Stimulated activated CD4-positive, alpha-beta T cell treated with anti-CD3 and anti-CD28 coated beads, Interleukin-1b, Interleukin-23, amount 100 ng/mL, for 1 hour (primary cell): ENCODE results near the gene FAT1.
A peak's percentile ranks its signal among the peaks of the same experiment; 100 is the strongest.

Experiments
- DNase-seq, 2 donors: peaks; one replicate each; pipeline ENCODE4 v3.0.0-alpha.2; 2020; ENCODE audit warnings: low read depth in 2 of 2

The FAT1 gene

DNA sequence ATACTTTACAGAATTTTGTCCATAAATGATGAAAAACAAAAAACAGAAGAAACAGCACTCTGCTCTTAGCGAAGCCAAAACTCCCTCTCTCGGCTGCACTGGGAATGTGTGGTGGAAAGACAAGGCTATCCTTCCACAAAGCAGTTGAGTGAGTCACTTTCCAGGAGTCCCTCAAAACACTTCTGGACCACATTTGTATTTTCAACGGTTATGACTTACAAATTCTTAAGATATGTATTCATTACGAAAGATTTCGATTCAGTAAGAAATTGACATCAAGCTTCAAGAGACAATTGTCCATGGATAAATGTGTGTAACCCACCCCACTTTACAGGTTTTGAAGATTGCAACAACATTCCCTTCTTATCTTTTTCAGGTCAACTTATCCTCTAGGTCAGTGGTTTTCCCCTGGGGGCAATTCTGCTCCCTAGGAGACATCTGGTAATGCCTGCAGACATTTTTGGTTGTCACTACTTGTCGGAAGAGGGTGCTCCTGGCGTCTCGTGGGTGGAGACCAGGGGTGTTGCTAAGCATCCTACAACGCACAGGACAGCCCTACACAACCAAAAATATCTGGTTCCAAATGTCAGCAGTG is 101.6 kb downstream of the FAT1 start:
- no peak for DNase-seq

DNA sequence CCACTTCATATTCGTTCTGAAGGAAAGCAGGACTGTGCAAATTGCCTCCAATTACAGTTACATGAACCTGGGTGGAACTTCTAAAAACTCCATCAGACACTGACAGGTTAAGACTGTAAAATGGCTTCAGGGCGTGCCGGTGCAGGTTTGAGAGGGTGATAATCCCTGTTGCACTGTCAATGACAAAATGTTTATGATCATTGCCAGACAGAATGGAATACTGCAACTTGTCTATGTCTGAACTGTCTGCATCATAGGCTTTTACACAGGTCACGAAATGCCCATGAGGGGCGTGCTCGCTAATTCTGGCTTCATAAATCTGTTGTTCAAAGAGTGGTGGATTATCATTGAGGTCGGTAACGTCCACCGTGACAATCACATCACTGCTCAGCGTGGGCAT is 104.6 kb downstream of the FAT1 start:
- no peak for DNase-seq

DNA sequence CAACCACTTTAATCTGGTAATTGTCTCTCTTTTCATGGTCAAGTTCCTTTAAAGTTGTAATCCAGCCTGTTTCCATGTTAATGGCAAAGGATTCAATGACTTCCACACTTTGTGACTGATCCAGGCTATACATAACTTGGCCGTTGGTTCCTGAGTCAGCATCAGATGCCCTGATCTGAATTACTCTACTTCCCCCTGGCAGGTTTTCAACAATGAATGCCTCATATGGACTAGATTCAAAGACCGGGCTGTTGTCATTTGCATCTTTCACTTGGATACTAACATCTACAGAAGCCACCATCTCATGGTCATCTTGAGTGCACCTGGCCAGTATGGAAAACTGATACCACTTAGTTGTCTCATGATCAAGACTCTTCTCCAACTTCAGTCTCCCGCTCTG is 105.7 kb downstream of the FAT1 start:
- DNase-seq: no peak

DNA sequence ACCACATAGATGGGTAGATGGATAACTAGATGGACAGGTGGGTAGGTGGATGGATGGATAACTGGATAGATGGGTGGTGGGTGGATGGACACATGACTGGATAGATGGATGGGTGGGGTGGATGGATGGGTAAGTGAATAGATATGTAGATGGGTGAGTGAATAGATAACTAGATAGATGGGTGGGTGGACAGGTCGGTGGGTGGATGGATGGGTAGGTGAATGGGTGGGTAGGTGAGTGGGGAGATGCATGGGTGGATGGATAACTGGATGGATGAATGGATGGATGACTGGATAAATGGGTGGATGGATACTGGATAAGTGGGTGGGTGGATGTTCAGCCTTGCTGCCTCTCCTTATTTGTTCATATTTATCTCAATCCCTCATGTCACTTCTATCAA is 116.2 kb downstream of the FAT1 start:
- DNase-seq: no peak

DNA sequence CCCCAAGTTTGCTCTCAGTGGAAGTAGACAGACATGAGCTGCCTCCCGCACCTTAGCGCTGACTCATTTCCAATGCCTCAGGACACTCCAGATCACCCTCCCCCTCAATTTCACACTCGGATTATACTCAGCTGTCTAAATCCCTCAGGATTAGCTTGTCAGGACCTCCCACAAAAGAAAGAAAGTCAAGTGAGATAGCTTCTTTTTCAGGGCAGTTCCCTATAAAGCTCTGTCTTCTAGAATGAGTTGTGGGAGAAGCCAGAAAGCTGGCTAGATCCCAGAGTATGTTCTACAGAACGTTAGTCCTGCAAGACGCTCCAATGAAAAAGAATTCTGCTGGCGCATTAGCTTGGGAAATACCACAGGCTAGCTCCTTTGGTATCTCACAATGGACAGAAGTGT is 117.1 kb downstream of the FAT1 start:
- no peak for DNase-seq

DNA sequence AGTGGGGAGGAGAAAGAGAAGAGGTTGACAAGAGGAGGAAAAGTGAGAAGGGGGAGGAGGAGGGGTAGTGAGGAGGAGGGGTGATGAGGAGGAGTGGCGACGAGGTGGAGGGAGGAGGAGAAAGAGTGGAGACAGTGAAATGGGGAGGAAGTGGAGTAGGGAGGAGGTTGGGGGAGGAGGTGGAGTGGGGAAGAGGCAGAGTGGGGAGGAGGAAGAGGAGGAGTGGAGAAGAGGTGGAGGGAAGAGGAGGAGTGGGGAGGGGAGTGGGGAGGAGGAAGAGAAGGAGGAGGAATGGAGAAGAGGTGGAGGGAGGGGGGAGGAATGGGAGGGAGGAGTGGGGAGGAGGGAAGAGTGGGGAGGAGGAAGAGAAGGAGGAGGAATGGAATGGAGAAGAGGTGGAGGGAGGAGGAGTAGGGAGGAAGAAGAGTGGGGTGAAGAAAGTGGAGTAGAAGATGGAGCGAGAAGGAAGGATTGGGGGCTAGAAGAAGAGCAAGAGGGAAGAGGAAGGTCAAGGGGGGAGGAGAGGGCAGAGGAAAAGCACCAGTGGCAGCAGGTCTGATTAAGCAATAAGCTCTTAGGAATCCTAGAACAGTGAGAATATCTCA is 118.3 kb downstream of the FAT1 start:
- no peak for DNase-seq

DNA sequence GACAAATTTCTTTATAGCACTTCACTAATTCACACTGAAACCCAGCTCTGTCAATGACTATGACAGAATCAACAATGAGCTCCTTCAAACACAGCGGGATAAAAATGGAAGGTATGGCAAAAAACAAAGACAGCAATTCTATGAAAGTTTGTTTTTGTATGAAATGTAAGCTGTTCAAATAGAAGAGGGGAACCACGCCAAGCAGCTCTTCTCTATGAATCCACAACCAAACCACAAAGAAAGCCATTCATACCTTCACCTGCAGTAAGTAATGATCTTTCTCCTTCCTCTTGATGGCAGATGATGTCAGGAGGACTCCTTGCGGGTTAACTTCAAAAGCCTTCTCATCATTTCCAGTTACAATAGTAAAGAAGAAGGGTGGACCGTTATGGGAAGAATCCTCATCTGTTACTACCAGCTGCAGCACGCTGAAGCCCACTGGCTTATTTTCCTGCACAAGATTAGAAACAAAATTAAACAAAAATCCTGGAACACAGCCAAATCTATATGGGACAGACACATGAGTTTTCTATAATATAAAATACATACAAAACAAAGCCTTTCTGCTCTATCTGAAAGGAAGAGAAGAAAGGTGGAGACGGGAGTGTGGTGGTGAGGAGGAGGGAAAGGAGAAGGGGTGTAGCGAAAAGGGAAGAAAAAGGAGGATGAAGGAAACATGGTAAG is 119.4 kb downstream of the FAT1 start:
- DNase-seq: no peak

DNA sequence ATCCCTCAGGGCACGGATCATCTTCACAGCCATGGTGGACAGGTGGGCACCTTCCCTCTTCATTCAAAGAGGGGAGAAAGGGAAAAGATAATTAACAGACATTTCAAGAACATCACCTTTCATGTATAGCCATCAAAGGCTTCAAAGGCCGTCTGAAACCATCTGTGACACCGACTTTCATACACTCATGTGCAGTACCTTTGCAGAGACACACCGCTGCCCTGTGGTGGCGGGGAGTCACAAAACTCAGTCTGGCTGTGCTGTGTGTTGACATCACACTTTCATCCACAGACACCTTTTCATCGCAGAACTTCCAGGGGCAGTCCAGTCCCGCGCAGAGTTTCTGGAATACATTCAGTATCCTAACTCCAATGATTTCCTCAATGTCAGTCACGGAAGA is 120.7 kb downstream of the FAT1 start:
- no peak for DNase-seq

DNA sequence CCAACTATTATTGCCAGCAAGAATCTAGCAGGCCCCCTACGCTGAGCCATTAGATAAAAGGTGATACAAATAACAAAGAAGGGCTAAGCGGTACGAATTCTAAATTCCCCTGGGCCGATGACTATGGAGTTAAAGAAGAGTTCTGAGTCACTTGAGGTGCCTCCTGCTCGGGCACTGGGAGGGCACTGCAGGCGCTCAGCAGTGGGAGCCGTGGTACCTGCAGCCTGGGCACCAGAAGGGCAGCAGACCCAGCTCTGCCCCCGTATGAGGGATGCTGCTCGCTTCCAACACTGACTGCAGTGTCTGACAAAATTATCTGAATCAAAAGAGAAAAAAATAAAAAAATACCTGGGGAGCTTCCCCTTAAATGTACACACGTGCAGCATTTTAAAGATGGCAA is 124.2 kb downstream of the FAT1 start:
- DNase-seq: no peak

DNA sequence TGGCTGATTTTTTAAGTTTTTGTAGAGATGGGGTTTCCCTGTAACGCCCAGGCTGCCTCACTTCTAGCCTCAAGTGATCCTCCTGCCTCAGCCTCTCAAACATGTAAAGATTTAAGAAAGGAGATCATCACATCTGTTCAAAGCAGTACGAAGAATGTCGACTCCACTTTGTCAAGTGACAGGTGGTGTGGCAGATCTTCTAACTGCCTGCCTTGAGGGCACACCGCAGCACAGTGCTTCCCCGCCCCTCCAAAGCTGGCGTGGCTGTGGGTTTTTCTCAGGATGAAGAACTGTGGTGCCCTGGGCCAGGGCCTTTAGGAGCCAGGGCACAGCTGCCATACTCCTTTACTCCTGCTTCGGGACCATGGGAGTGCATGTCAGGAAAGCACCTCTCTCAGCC is 125.0 kb downstream of the FAT1 start:
- no peak for DNase-seq

DNA sequence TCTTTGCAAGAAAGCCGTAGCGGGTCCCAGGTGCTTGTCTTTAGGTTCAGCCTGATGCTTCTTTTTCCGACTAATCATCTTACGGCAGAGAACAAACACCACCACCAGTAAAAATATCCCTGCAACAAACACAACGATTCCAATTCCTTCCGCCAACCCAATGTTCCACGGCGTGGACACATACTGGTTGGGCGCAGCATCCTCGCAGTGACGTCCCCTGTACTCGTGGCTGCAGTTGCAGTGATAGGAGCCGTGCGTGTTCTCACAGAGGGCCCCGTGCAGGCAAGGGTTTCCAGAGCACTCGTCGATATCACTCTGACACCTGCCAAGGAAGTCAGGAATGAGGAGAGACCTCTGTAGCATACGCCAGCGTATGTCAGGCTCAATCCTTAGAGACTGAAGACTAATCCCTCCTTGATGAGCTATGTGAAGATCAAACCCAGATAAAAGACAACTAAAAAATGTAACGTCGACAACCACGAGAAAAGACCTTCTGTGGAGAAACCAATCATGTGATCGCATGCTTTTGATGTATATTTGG is 126.7 kb downstream of the FAT1 start:
- DNase-seq: no peak

DNA sequence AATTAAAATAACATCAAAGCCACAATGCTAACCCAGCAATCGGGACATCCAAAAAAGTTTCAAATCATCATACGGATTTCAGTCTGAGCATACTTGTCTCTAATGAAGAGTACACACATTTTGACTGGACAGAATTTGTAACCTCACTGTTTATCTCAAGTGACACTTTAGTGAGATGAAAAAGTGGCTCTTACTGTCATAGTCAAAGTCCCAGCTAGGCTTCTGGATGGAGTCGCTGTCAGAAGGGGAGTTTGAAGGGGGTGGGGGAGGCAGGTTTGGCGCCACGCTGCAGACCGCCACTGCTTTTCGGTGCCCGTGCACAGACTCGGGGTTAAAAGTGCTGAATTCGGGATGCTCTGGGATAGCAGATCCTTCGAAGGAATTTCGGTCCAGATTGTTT is 127.3 kb downstream of the FAT1 start:
- no peak for DNase-seq

DNA sequence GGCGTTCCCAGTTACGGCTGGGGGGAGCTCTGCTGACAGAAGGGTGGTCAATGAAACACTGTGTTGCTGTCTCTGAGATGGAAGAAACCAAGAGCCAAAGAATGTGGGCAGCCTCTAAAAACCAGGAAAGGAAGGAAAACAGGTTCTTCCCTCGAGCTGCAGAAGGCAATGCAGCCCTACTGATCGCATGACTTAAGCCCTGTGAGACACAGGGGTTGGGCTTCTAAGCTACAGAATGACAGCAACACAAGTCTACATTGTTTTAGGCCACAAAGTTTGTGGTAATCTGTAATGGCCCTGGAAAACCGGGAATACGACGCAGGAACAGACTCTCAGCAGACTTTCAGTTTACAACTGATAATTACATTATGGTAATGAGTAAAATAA is 130.1 kb downstream of the FAT1 start:
- no peak for DNase-seq

DNA sequence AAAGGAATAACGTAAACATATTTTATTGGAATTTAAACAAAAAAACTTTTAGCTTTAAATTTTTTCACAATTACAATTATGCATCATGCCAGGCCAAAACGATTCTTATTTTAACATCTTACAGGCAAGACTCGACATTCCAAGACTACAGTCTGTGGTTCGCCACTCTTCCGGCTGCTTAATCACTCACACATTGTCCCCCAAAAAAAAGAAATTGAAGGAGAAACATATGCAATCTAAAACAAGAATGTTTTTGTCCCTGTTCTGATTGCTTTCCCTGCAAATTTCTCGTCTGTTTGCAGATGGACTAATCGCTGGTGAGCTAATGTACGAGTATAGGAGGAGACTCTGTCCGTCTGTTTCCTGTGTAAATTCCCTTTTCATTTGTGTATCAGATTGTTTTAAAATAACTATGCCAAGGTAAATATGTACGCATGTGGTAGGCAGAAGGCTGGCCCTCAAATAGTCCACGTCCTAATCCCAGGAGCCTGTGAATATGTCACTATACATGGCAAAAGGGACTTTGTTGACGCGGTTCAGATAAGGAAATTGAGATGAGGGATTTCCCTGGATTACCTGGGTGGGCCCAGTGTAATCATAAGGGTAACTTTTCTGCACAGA is 130.6 kb downstream of the FAT1 start:
- no peak for DNase-seq

DNA sequence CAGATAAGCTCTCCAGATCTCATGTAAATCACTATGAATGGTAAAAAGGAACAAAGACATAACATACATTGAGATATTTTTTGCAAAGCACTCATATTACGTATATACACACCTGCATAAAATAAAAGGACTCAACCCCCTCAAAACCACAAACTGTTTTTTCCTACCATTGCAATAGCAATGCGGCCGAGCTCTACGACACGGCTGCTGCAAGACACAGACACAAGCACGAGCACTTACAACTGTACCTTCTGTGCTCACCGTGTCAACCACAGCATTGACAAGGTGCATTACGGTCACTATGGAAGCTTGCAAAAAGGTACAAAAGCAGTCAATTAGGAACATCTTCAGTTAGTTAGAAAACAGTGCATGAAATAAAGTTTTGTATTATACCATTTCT is 131.2 kb downstream of the FAT1 start:
- no peak for DNase-seq

DNA sequence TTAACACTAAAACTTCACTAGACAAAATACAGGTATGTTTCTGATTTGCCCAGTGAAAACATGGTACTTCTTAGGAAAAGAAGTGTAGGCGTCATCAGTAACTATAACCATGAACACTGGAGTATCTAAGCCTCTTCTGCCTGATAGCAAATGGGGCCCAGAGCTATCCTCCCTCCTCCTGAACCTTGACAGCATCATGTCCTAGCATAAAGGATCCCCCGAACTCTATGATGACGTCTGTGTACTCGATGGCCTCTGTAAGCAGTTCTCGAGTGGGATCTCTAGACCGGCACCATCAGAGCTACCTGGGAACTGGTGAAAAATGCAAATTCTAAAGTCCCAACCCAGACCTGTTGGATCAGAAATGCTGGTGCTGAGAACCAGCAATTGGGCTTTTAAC is 132.0 kb downstream of the FAT1 start:
- DNase-seq: no peak

DNA sequence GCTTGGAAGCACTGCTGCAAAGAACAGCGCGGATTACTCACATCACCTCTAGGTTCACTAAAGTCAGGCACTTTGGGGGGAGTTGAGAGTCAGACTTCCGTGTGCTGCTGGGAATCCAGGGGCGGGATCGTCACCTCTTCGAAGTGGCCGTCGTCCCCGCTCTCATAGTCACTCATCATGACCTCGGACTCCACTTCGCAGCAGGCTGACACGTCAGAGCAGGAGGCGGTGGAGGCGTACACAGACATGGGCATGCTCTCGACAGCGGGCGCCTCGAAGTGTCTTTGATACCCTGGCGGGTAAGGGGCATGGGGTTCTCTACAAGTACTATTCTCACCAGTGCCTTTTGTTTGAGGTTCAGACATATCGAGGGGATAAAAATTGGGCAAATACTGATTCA is 135.2 kb downstream of the FAT1 start:
- no peak for DNase-seq

DNA sequence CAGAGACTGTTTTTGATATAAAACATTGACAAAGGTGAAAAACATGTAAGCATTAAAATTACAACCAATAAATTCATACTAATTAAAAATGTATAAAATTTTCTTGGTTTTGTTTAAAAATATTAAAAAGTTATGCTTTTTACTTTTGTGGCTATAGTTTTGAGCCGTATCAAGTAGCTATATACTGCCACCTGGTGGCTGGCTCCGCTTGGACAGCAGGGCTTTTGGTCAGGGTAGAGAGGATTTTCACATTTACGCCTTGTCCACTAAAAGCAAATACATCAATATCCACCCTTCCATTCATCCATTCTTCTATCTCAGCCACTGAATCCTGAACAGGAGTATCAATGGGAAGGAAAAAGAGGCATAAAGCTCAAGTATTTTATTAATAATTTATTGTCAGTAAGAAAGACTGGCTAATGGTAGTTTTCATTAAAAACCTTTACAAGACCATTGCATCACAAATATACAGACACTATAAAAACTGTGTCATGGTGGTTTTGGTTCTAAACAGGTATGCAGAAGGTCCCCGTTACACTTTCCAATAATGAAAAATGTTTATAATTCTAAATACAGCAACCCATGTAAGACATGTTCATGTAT is 136.1 kb downstream of the FAT1 start:
- DNase-seq: peak in 1 of 2 donors; percentile 21

DNA sequence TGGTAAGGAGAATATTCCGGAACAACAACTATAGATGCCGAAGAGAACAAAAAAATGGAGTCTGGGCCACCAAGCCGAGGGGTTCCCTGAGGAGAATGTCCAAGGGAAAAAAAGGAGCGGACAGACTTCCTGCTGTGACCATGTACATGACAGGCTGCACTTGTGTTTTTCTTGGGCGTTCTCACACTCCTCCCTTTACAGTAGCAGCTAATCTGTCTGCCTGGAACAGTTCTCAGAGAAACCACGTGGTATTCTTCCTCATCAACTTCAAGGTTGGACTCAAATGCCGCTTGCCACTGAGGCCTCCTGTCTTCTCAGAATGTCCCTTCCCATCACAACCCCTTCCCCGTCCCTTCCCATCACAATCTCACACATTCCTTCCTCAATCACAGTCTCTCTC is 137.5 kb downstream of the FAT1 start:
- no peak for DNase-seq

DNA sequence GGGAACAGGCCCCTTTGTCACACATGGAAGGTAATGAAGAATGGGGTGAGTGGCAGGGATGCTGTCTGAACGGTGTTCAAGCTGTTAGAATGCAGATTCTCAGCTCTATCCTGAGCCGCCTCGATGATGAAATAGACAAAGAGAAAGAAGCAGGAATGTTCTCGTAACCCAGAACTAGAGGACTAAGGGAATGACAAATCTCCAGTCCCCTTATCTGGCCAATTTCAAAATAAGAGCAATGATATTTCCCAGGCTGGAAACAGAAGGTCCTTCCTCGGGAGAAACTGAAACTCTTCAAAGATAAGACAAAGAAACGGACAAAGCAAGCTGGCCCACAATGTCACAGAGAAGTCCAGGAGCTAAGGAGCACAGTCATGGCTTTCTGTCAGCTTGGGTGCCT is 138.7 kb downstream of the FAT1 start:
- no peak for DNase-seq

DNA sequence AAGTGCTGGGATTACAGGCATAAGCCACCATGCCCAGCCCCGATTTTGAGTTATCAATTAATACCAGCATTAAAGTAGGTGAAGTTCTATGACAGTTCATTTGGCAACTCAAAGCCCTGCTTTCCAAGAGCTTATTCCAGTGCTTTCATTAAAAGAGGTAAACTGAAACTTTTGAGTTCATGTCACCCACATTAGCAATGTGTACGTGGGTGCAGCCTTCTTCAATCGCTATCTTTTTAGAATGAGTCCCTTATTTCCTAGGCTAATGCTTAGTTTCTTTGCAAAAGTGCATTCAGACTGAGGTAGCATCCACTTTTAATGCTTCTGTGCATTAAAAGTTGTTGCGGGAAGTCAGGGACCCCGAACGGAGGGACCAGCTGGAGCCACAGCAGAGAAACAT is 142.2 kb downstream of the FAT1 start:
- DNase-seq: no peak

DNA sequence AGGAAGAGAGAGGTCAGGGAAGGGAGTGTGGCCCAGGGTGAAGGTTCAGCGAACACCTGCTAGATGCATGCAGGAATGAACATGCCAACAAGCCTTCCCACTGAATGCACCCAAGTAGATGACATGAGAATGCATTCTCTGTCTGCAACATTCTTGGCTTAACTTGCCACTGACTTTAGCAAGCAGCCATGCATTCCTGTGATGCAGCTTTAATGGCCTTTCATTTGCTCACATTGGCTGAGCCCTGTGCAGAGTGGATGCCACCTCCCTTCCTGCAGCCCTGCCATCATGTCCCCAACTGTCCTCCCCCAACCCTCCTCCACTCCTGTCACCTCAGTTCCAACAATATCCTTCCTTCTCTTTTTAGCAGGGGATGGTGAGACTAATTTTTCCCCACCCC is 143.0 kb downstream of the FAT1 start:
- DNase-seq: no peak
